GM12878 (cell line): ENCODE data around the gene NR2F2. TPM values are rescaled to one million over a fixed set of nuclear protein-coding genes. Genes with fewer than 3 reads are reported as not detected.

Source experiments
- ATAC-seq: fragments of 200-7000 bp; cut with Tn5 transposase; 3 replicates; pipeline ENCODE4 v1.9.1; 2020; ENCODE audit warnings: mild to moderate bottlenecking, moderate library complexity
- BruUV-seq: library from RNA; stranded (reverse); fragments of 400-500 nt; replicated peaks from 2 replicates; lab custom pipeline; 2021; lab: Mats Ljungman, UMichigan
- CTCF ChIA-PET: fragments of 300-600 bp; sonication (Branson Sonifier 250); formaldehyde crosslinking; extraction: SDS; loops from one replicate; lab custom pipeline; 2021; ENCODE audit warnings: inconsistent platforms; lab: Yijun Ruan, JAX
- POLR2A ChIA-PET: fragments of 350-600 bp; formaldehyde crosslinking; extraction: SDS; loops from one replicate; lab custom pipeline; 2021; ENCODE audit warnings: inconsistent platforms; lab: Charles Lee
- RAD21 ChIA-PET: fragments of 300-600 bp; sonication (Branson Sonifier 250); formaldehyde crosslinking; loops from one replicate; lab custom pipeline; 2023; ENCODE audit warnings: antibody characterized with exemption; ENCODE audit not compliant: unreplicated experiment; lab: Charles Lee
- SMC1A ChIA-PET: fragments of 300-600 bp; sonication (Branson Sonifier 250); formaldehyde crosslinking; loops from one replicate; lab custom pipeline; 2023; ENCODE audit not compliant: unreplicated experiment, uncharacterized antibody; lab: Charles Lee
- DNase-seq: peaks from one replicate; pipeline ENCODE4 v3.0.0-alpha.2; 2011; ENCODE audit warnings: low read depth, low spot score
- FAIRE-seq: peaks from 3 replicates; lab custom pipeline; 2011; peaks lifted over from hg19 to GRCh38; lab: Jason Lieb, UNC
- H2AFZ ChIP-seq: 2 replicates; pipeline ENCODE4 v1.6.0; 2011; ENCODE audit warnings: low read depth, low read length, control low read depth; ENCODE audit not compliant: control insufficient read depth
- H3K27ac ChIP-seq: 2 replicates; pipeline ENCODE4 v1.5.1; 2011; ENCODE audit warnings: control low read depth; ENCODE audit not compliant: control insufficient read depth, insufficient read depth
- H3K27me3 ChIP-seq, 2 experiments: replicated peaks in 1 of 2; 2 replicates each; pipeline versions ENCODE4 v1.6.0 to v1.6.1; 2011; ENCODE audit warnings: low read length in 1 of 2; ENCODE audit not compliant: control insufficient read depth in 2 of 2, insufficient read depth in 2 of 2
- H3K36me3 ChIP-seq, 2 experiments: 2 replicates each; pipeline ENCODE4 v1.5.1; 2011; ENCODE audit warnings: low read length in 1 of 2; ENCODE audit not compliant: control insufficient read depth in 2 of 2, insufficient read depth in 2 of 2
- H3K4me1 ChIP-seq: 2 replicates; pipeline ENCODE4 v1.6.1; 2011; ENCODE audit warnings: mild to moderate bottlenecking, low read length, moderate library complexity, mixed read lengths; ENCODE audit not compliant: control insufficient read depth, insufficient read depth
- H3K4me2 ChIP-seq: 2 replicates; pipeline ENCODE4 v1.6.0; 2011; ENCODE audit warnings: control low read depth; ENCODE audit not compliant: control insufficient read depth, insufficient read depth
- H3K4me3 ChIP-seq: fragments of 200-600 bp; sonication (generic); 2 replicates; pipeline ENCODE4 v1.5.1; 2016
- H3K79me2 ChIP-seq: 2 replicates; pipeline ENCODE4 v1.6.0; 2011; ENCODE audit warnings: low read length; ENCODE audit not compliant: control insufficient read depth, insufficient read depth
- H3K9ac ChIP-seq: 2 replicates; pipeline ENCODE4 v1.8.0; 2011; ENCODE audit warnings: low read length, control low read depth, mixed read lengths; ENCODE audit not compliant: control insufficient read depth, insufficient read depth
- H3K9me3 ChIP-seq: replicated peaks from 3 replicates; pipeline ENCODE4 v1.5.1; 2011; ENCODE audit warnings: mild to moderate bottlenecking, low read length; ENCODE audit not compliant: control insufficient read depth, insufficient read depth
- H4K20me1 ChIP-seq: 2 replicates; pipeline ENCODE4 v1.6.0; 2011; ENCODE audit not compliant: control insufficient read depth, insufficient read depth
- EGR1 ChIP-seq, 2 experiments: IDR thresholded peaks; 1 replicate in 1 of 2; 2 replicates in 1 of 2; pipeline ENCODE4 v1.6.1; 2011 to 2012; ENCODE audit warnings: low read depth in 2 of 2, low read length in 2 of 2, borderline replicate concordance in 1 of 2, mild to moderate bottlenecking in 1 of 2, moderate library complexity in 1 of 2
- GABPA ChIP-seq: IDR thresholded peaks from 2 replicates; pipeline ENCODE4 v1.6.1; 2014; ENCODE audit warnings: antibody characterized with exemption, low read depth, mild to moderate bottlenecking, inconsistent platforms
- GATAD2B ChIP-seq: fragments of 450-650 bp; conservative IDR thresholded peaks from 2 replicates; pipeline ENCODE4 v1.6.1; 2017; ENCODE audit warnings: low read depth, mild to moderate bottlenecking, moderate library complexity
- IKZF1 ChIP-seq: fragments of 450-650 bp; conservative IDR thresholded peaks from 2 replicates; pipeline ENCODE4 v1.6.1; 2017; ENCODE audit warnings: antibody characterized with exemption, mild to moderate bottlenecking
- MLLT1 ChIP-seq: fragments of 450-650 bp; IDR thresholded peaks from 2 replicates; pipeline ENCODE4 v1.6.1; 2016; ENCODE audit warnings: mild to moderate bottlenecking
- NFXL1 ChIP-seq: fragments of 450-650 bp; IDR thresholded peaks from 2 replicates; pipeline ENCODE4 v1.6.1; 2017; ENCODE audit warnings: antibody characterized with exemption, mild to moderate bottlenecking, borderline replicate concordance
- NR2C1 ChIP-seq: fragments of 450-650 bp; IDR thresholded peaks from 2 replicates; pipeline ENCODE4 v1.6.1; 2017; ENCODE audit warnings: antibody characterized with exemption, mild to moderate bottlenecking, moderate library complexity
- NR2F1 ChIP-seq: fragments of 450-650 bp; conservative IDR thresholded peaks from 2 replicates; pipeline ENCODE4 v1.6.1; 2017; ENCODE audit warnings: mild to moderate bottlenecking
- POLR2AphosphoS5 ChIP-seq: IDR thresholded peaks from 2 replicates; pipeline ENCODE4 v1.6.1; 2011; ENCODE audit warnings: mild to moderate bottlenecking, low read length, inconsistent platforms
- RELB ChIP-seq: fragments of 450-650 bp; IDR thresholded peaks from 2 replicates; pipeline ENCODE4 v1.6.1; 2017; ENCODE audit warnings: low read depth, mild to moderate bottlenecking, moderate library complexity
- SPI1 ChIP-seq: IDR thresholded peaks from 2 replicates; pipeline ENCODE4 v1.6.1; 2011; ENCODE audit warnings: low read depth, mild to moderate bottlenecking, low read length, moderate library complexity, borderline replicate concordance; ENCODE audit not compliant: insufficient read depth
- SUPT20H ChIP-seq: IDR thresholded peaks from 2 replicates; pipeline ENCODE4 v1.6.1; 2011; ENCODE audit warnings: low read depth, mild to moderate bottlenecking, low read length, moderate library complexity, borderline replicate concordance; ENCODE audit not compliant: control insufficient read depth
- USF2 ChIP-seq: IDR thresholded peaks from 2 replicates; pipeline ENCODE4 v1.6.1; 2011; ENCODE audit warnings: low read depth, low read length, improper control_type of control experiment, borderline replicate concordance
- WGBS: methylation state at CpG from one replicate; pipeline ENCODE4 v1.1.6; 2016; ENCODE audit warnings: low lambda C conversion rate; ENCODE audit not compliant: insufficient replicate concordance, insufficient coverage; ENCODE audit errors: missing lambda C conversion rate; 5-methylcytosine and 5-hydroxymethylcytosine counted together
- in situ Hi-C: fragments of 300-500 bp; cut with MboI; formaldehyde crosslinking; loops from 9 replicates; pipeline ENCODE4 v1.14.3; 2018; ENCODE audit warnings: mixed read lengths
- intact Hi-C: fragments of 100-400 bp; cut with micrococcal nuclease; formaldehyde crosslinking; loops from one replicate; pipeline ENCODE4 v1.14.2; 2022; ENCODE audit not compliant: unreplicated experiment
- polyA plus RNA-seq, 11 experiments: library from polyadenylated mRNA; depleted of rRNA in 4 of 11; unstranded in 6 of 11; stranded (reverse) in 5 of 11; fragments of >200 nt; fragmentation: Nextera tagmentation in 4 of 11; fragmentation: Illumina TruSeq in 1 of 11; extraction: Ambion mirVana in 4 of 11; extraction: Trizol in 1 of 11; gene quantifications; 1 replicate in 1 of 11; 2 replicates in 10 of 11; pipeline versions ENCODE4 v1.2.1 to v1.2.3, GENCODE V29; 2011 to 2016; ENCODE audit warnings: inconsistent platforms in 2 of 11, missing spikeins in 2 of 11, low read depth in 1 of 11
- total RNA-seq, 4 experiments: library from RNA; depleted of rRNA in 3 of 4; stranded (reverse); fragments of >200 nt in 3 of 4; fragmentation: Illumina TruSeq in 1 of 4; extraction: Trizol in 1 of 4; gene quantifications; 2 replicates each; pipeline versions ENCODE4 v1.2.1 to v1.2.3, GENCODE V29; 2013 to 2021

NR2F2 gene
- total and polyA plus RNA-seq, 10 of the 15 experiments (the other 5 are each of a cell fraction or from before 2014, with no cell fraction given), result 1.1 to 10.1 (median 3.2) TPM

- TF ChIP-seq SUPT20H, result no peak
- TF ChIP-seq, all 136 proteins: peak for 4
Measured at GRCh38 chr15:96323319-96324145, 7.0 kb upstream of the NR2F2 start (continued).

DNA sequence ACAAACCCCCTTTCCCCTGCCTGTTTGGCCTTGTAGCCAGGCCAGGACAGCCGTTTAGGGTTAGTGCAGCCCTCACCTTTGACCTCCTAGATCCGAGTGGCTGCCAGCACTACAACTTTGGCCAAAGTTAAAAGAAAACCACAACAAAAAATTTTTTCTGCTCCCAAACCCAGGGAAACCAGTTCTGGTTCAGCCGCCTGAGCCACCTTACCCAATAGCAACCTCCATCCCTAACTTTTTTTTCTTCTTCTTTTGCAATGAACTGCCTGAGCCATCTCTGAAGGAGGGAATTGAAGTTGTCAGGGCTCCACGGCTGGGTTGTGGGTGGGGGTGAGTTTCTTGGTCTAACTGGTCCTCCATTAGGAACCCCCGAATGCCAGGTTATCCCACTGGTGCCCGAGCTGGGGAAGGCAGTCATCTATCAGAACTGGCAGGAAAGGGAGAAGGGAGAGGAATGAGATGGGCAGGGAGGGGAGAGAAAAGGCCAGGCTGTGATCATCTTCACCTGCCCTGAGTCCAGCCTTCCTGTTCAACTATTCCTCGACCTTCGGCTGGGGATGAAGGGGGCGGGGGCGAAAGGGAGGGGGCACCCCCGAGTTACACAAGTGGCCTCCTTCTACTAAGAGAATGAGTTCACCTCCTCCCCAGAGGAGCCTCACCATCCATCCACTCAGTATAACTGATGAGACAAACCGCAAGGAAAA lies 6.2 kb upstream of the NR2F2 start:
- ChIA-PET RAD21 (no interaction called here), POLR2A (no interaction called here), CTCF (no interaction called here)
- ATAC-seq, result no peak
- peaks cover 3% of the 10 kb centered on the region; the same call in 1 of the 2 replicates for H3K4me1 ChIP-seq
- no peak for DNase-seq
- BruUV-seq, result no TSS peak
- no peak overlapping the region for H3K9ac ChIP-seq
- H3K4me3 ChIP-seq, result no peak overlapping the region; the same call in 1 of the 2 replicates
- intact Hi-C loops, result loop anchor here (2.0 kb wide), 1 partner anchor 282 kb away; no protein-coding TSS in a partner anchor
- H4K20me1 ChIP-seq, result no peaks in the 10 kb centered on the region
- H3K9me3 ChIP-seq, result no peaks in the 10 kb centered on the region; the same call in 2 of the 3 replicates
- no peak for TF ChIP-seq GABPA
- no peak for TF ChIP-seq MLLT1
- no peak for TF ChIP-seq NFXL1
- TF ChIP-seq USF2, result no peak
- TF ChIP-seq IKZF1, result peak; percentile 49; the same call in 1 of the 2 replicates
- no peak for TF ChIP-seq POLR2AphosphoS5
- TF ChIP-seq NR2F1, result peak; percentile 93
- TF ChIP-seq RELB, result peak; percentile 19; the same call in 1 of the 2 replicates
- peak; percentile 77 for TF ChIP-seq NR2C1
- TF ChIP-seq SPI1, result no peak
- peak; percentile 32; the same call in 1 of the 2 replicates for TF ChIP-seq GATAD2B
- TF ChIP-seq EGR1 (IDR thresholded peaks at IDR 0.05; ENCODE audit: borderline replicate concordance in 1 of 2, low read depth in 2 of 2, low read length in 2 of 2), result no peak
- TF ChIP-seq, all 136 proteins: peak for 5
- H3K79me2 ChIP-seq, result no peaks in the 10 kb centered on the region
- SMC1A ChIA-PET, result no interaction called here
- WGBS, result 7% methylated on average over 12 of the region's 12 CpGs
- H3K36me3 ChIP-seq, result no peaks in the 10 kb centered on the region
- H3K27ac ChIP-seq, result no peak overlapping the region
- no peak overlapping the region for H3K4me2 ChIP-seq
- H3K27me3 ChIP-seq, result peaks cover 0 to 22% of the 10 kb centered on the region in 2 experiments; a peak in 2 of 4 replicates
- H2AFZ ChIP-seq, result no peak overlapping the region
- FAIRE-seq, result no peak
- in situ Hi-C loops, result loop anchor here (10.0 kb wide), 1 partner anchor 910 kb away; no protein-coding TSS in a partner anchor
